Transverse colon (tissue), 4 donors: ENCODE measurements around the gene APCDD1. TPM values are rescaled to one million over a fixed set of nuclear protein-coding genes. Genes with fewer than 3 reads are reported as not detected.

Source experiments
- DNase-seq: peaks from one replicate; pipeline ENCODE4 v3.0.0-alpha.2; 2019
- H3K27ac ChIP-seq, 4 donors: fragments of 200-600 bp; sonication (generic); 2 replicates each; pipeline ENCODE4 v1.5.1; 2016 to 2018; ENCODE audit warnings: inconsistent platforms in 4 of 4
- H3K27me3 ChIP-seq: fragments of 200-600 bp; sonication (generic); 2 replicates; pipeline ENCODE4 v1.5.1; 2017; ENCODE audit warnings: inconsistent platforms
- H3K36me3 ChIP-seq, 4 donors: fragments of 200-600 bp; sonication (generic); 2 replicates each; pipeline ENCODE4 v1.5.1; 2017 to 2019; ENCODE audit warnings: inconsistent platforms in 4 of 4
- H3K4me1 ChIP-seq, 4 donors: fragments of 200-600 bp; sonication (generic); 2 replicates each; pipeline ENCODE4 v1.5.1; 2017 to 2020; ENCODE audit warnings: inconsistent platforms in 4 of 4
- H3K4me3 ChIP-seq, 4 donors: fragments of 200-600 bp; sonication (generic); 1 replicate in 1 of 4; 2 replicates in 3 of 4; pipeline versions ENCODE4 v1.5.1 to v1.6.1; 2017 to 2019; ENCODE audit warnings: inconsistent platforms in 4 of 4
- H3K9me3 ChIP-seq, 2 donors: fragments of 200-600 bp; sonication (generic); 2 replicates each; pipeline ENCODE4 v1.5.1; 2017 to 2019; ENCODE audit warnings: inconsistent platforms in 2 of 2
- EP300 ChIP-seq: sonication (generic); formaldehyde crosslinking; IDR thresholded peaks from one replicate; pipeline ENCODE4 v1.6.1; 2017; ENCODE audit warnings: antibody characterized with exemption, low read depth
- POLR2A ChIP-seq: fragments of 450-650 bp; IDR thresholded peaks from one replicate; pipeline ENCODE4 v1.6.1; 2016; ENCODE audit warnings: antibody characterized with exemption, mild to moderate bottlenecking, moderate library complexity
- POLR2AphosphoS5 ChIP-seq, 3 donors: sonication (generic); formaldehyde crosslinking; IDR thresholded peaks; one replicate each; pipeline ENCODE4 v1.6.1; 2016; ENCODE audit warnings: antibody characterized with exemption in 3 of 3
- WGBS, 2 donors: methylation state at CpG; one replicate each; pipeline ENCODE4 v1.1.5; 2018; ENCODE audit warnings: low coverage in 1 of 2; 5-methylcytosine and 5-hydroxymethylcytosine counted together
- in situ Hi-C, 4 donors: fragments of 200-750 bp; cut with MboI; loops; one replicate each; pipeline versions ENCODE4 v1.15.0 to v1.15.1; 2017; ENCODE audit warnings: low sequenced_read_pairs in 3 of 4, low pct_ligation_motif_present in 1 of 4, low pct_unique_long_range_greater_than_20kb in 1 of 4
- intact Hi-C: fragments of 100-400 bp; cut with DNase I; formaldehyde crosslinking; loops from one replicate; pipeline ENCODE4 v1.15.1; 2023; ENCODE audit warnings: low total_unique reads
- total RNA-seq, 4 donors: library from RNA; depleted of rRNA; stranded (reverse); fragments of >200 nt; gene quantifications; one replicate each; pipeline ENCODE4 v1.1.0, GENCODE V29; 2016
- TF ChIP-seq, protein P1 (sequence below), 5 experiments: fragments of 200-600 bp in 3 of 5; fragments of 450-650 bp in 2 of 5; sonication (generic) in 3 of 5; IDR thresholded peaks; 1 replicate in 2 of 5; 2 replicates in 3 of 5; pipeline ENCODE4 v1.5.1; 2016 to 2017; ENCODE audit warnings: antibody characterized with exemption in 5 of 5, inconsistent platforms in 3 of 5, mild to moderate bottlenecking in 2 of 5, moderate library complexity in 1 of 5

Gene APCDD1
- total RNA-seq, 4 donors from 2014 or later = 2.6 to 10.8 (median 8.3) TPM

DNA sequence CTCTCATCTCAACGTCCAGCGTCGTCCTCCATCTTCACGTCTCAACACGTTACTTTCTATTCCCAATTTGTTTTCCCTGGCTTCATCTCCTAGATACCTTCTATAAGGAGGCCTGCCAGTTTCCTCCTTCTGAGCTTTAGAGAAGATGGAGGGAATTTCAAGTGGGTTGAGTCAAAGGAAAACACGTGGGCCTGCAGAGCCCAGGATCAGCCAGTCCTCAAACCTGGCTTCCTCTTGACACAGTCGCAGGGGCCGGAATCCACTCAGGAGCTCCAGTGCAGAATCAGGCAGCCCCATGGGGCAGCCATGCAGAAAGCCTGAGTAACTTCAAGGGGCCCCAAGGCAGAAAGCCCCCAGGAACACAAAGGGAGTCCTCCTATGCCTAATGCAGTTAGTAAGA, 14.5 kb upstream of the APCDD1 start:
- Histone ChIP-seq H3K27me3 (peaks cover 10% of the 10 kb centered on the region), H3K36me3 (no peaks in the 10 kb centered on the region), H3K4me1 (no peaks in the 10 kb centered on the region), H3K27ac (no peak overlapping the region), H3K4me3 (no peak overlapping the region), H3K9me3 (no peaks in the 10 kb centered on the region)
- WGBS, 2 donors = 81 to 90% methylated on average over 5 to 8 of the region's 8 CpGs
- TF ChIP-seq EP300 (no peak), POLR2A (no peak), POLR2AphosphoS5 (IDR thresholded peaks at IDR 0.05) (no peak)
- TF ChIP-seq, protein P1, sequence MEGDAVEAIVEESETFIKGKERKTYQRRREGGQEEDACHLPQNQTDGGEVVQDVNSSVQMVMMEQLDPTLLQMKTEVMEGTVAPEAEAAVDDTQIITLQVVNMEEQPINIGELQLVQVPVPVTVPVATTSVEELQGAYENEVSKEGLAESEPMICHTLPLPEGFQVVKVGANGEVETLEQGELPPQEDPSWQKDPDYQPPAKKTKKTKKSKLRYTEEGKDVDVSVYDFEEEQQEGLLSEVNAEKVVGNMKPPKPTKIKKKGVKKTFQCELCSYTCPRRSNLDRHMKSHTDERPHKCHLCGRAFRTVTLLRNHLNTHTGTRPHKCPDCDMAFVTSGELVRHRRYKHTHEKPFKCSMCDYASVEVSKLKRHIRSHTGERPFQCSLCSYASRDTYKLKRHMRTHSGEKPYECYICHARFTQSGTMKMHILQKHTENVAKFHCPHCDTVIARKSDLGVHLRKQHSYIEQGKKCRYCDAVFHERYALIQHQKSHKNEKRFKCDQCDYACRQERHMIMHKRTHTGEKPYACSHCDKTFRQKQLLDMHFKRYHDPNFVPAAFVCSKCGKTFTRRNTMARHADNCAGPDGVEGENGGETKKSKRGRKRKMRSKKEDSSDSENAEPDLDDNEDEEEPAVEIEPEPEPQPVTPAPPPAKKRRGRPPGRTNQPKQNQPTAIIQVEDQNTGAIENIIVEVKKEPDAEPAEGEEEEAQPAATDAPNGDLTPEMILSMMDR (IDR thresholded peaks at IDR 0.05) = no peak
- intact Hi-C loops (no loop called here), in situ Hi-C loops (no loop called here)
- no peak for DNase-seq

DNA sequence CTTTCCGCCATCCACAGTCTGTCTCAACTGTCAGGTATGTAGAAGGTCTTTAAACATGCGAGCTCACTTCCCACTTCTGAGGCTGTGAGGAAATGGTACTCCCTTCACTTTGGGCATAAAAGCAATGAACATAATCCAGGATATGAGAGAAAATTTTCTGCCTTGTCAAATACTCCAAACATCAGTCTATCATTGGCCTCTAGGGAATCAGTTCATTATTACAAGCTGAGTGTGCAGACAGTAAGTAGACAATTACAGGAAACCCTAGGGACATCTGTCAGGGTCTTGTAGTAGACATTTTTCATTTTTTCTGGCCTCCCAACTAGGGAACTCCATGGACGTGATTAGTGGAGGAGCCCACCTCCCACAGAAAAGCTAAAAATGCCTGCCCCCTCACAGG, 13.6 kb upstream of the APCDD1 start:
- no peak for DNase-seq
- H3K36me3 ChIP-seq = no peaks in the 10 kb centered on the region
- intact Hi-C loops = loop anchor here (1.0 kb wide), 1 partner anchor 44 kb away; no protein-coding TSS in a partner anchor
- 87% methylated on average over 3 of the region's 3 CpGs; no CpG with 5 or more reads in 1 of the 2 donors for WGBS, 2 donors
- H3K4me3 ChIP-seq = no peak overlapping the region
- TF ChIP-seq POLR2AphosphoS5 (IDR thresholded peaks at IDR 0.05) (no peak), EP300 (no peak), POLR2A (no peak)
- TF ChIP-seq, protein P1 (IDR thresholded peaks at IDR 0.05) = no peak
- in situ Hi-C loops = no loop called here
- no peaks in the 10 kb centered on the region for H3K9me3 ChIP-seq
- H3K27ac ChIP-seq = no peak overlapping the region
- H3K27me3 ChIP-seq = peaks cover 7% of the 10 kb centered on the region
- no peaks in the 10 kb centered on the region for H3K4me1 ChIP-seq

DNA sequence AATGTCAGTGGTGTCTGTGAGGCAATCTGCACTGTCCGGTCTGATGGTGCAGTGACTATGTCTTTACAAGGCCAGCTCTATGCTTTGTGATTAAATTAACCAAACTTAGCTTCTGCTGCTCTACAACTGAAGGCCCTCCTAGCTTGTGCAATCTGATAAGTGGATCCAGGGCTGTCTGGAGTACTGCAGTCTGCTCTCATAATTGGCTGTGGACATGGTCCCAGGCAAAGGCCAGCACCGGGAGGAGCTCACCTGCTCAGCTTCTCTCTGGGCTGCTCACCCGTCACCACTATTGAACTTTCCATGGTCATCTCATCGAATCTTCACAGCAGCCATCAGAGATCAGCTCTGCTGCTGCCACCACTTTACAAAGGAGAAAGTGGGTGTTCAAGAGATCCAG, 13.0 kb upstream of the APCDD1 start:
- Histone ChIP-seq H3K9me3 (no peaks in the 10 kb centered on the region), H3K27me3 (peaks cover 4% of the 10 kb centered on the region), H3K36me3 (no peaks in the 10 kb centered on the region), H3K27ac (no peak overlapping the region), H3K4me1 (no peaks in the 10 kb centered on the region), H3K4me3 (no peak overlapping the region)
- WGBS, 2 donors = 90% methylated on average over 4 of the region's 4 CpGs; no CpG with 5 or more reads in 1 of the 2 donors
- intact Hi-C loops (loop anchor here (1.0 kb wide), 1 partner anchor 44 kb away; no protein-coding TSS in a partner anchor), in situ Hi-C loops (no loop called here)
- DNase-seq = no peak
- TF ChIP-seq, protein P1 (IDR thresholded peaks at IDR 0.05) = no peak
- TF ChIP-seq EP300 (no peak), POLR2A (no peak), POLR2AphosphoS5 (IDR thresholded peaks at IDR 0.05) (no peak)

DNA sequence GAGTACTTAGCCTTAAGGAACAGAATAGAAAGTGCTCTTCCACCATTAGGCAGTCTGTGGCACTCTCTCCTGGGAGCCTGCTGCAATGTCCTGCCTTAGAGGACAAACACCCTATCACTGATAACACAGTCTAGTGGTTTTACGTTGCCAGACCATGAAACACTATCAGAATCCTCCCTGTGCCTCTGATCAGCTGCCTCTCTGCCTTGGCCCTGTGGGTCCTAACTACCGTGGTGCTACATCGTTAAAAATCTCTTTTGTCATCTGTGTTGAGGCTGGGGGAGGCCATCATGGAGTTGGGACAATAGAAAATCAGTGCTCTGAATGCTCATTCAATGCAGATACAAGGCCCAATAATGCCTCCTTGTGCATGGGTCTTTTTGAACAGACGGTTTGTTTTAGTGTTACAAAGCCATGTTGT, 11.9 kb upstream of the APCDD1 start:
- TF ChIP-seq, protein P1 (IDR thresholded peaks at IDR 0.05) = no peak
- TF ChIP-seq POLR2AphosphoS5 (IDR thresholded peaks at IDR 0.05) = no peak
- TF ChIP-seq EP300 = no peak
- TF ChIP-seq POLR2A = no peak
- no peak overlapping the region for H3K4me3 ChIP-seq
- no peaks in the 10 kb centered on the region for H3K36me3 ChIP-seq
- WGBS, 2 donors = 87 to 98% methylated on average over 4 of the region's 4 CpGs
- no peak for DNase-seq
- intact Hi-C loops (no loop called here), in situ Hi-C loops (no loop called here)
- H3K27ac ChIP-seq = no peak overlapping the region
- no peaks in the 10 kb centered on the region for H3K4me1 ChIP-seq
- peaks cover 4% of the 10 kb centered on the region for H3K27me3 ChIP-seq
- no peaks in the 10 kb centered on the region for H3K9me3 ChIP-seq
